HepG2 (cell line): ENCODE data around the gene RWDD2A. TPM values are rescaled to one million over a fixed set of nuclear protein-coding genes. Genes with fewer than 3 reads are reported as not detected.

Experiments used
- ERF ChIP-seq: IDR thresholded peaks from 2 replicates; pipeline ENCODE4 v1.6.1; 2018; ENCODE audit warnings: missing biosample characterization, missing genetic modification reagents
- FOXO1 ChIP-seq: sonication (generic); formaldehyde crosslinking; IDR thresholded peaks from 2 replicates; pipeline ENCODE4 v1.4.0; 2020; ENCODE audit warnings: missing genetic modification reagents
- GTF2F1 ChIP-seq: fragments of 150-350 bp; IDR thresholded peaks from 2 replicates; pipeline ENCODE4 v1.6.1; 2014; ENCODE audit warnings: low read length
- HDAC1 ChIP-seq: sonication (generic); formaldehyde crosslinking; IDR thresholded peaks from 2 replicates; pipeline ENCODE4 v1.5.1; 2020; ENCODE audit warnings: mild to moderate bottlenecking, missing genetic modification reagents
- IKZF4 ChIP-seq: sonication (generic); formaldehyde crosslinking; IDR thresholded peaks from 2 replicates; pipeline ENCODE4 v1.5.1; 2020; ENCODE audit warnings: borderline replicate concordance, mild to moderate bottlenecking, low read depth, missing genetic modification reagents; ENCODE audit errors: not compliant biosample characterization
- KMT2A ChIP-seq: sonication (generic); formaldehyde crosslinking; IDR thresholded peaks from 2 replicates; pipeline ENCODE4 v1.4.0; 2020; ENCODE audit warnings: missing genetic modification reagents
- MYNN ChIP-seq: sonication (generic); formaldehyde crosslinking; IDR thresholded peaks from 2 replicates; pipeline ENCODE4 v1.4.0; 2020; ENCODE audit warnings: mild to moderate bottlenecking, low read depth, missing genetic modification reagents
- POLR2AphosphoS5 ChIP-seq: IDR thresholded peaks from 2 replicates; pipeline ENCODE4 v1.6.1; 2012; ENCODE audit warnings: low read depth, low read length
- ZNF318 ChIP-seq: sonication (generic); formaldehyde crosslinking; IDR thresholded peaks from 2 replicates; pipeline ENCODE4 v1.4.0; 2020; ENCODE audit warnings: mild to moderate bottlenecking, missing genetic modification reagents
- ZNF589 ChIP-seq: sonication (generic); formaldehyde crosslinking; conservative IDR thresholded peaks from 2 replicates; pipeline ENCODE4 v1.8.0; 2022; ENCODE audit warnings: mild to moderate bottlenecking, moderate library complexity, missing genetic modification reagents
- ZNF615 ChIP-seq: sonication (generic); formaldehyde crosslinking; IDR thresholded peaks from 2 replicates; pipeline ENCODE4 v1.5.0; 2020; ENCODE audit warnings: mild to moderate bottlenecking, missing genetic modification reagents, borderline replicate concordance
- polyA plus RNA-seq, 8 experiments: library from polyadenylated mRNA; depleted of rRNA in 3 of 8; stranded (reverse) in 7 of 8; unstranded in 1 of 8; fragments of >200 nt; fragmentation: Illumina TruSeq in 4 of 8; extraction: Trizol in 4 of 8; gene quantifications; 2 replicates each; pipeline versions ENCODE4 v1.2.1 to v1.2.3, GENCODE V29; 2011 to 2016; ENCODE audit warnings: low read depth in 4 of 8, missing spikeins in 1 of 8, mixed read lengths in 1 of 8; ENCODE audit not compliant: insufficient read depth in 1 of 8
- total RNA-seq, 5 experiments: library from RNA; depleted of rRNA; stranded (reverse); fragments of >200 nt; fragmentation: Illumina TruSeq; extraction: Trizol; gene quantifications; 2 replicates each; pipeline ENCODE4 v1.2.3, GENCODE V29; 2016; ENCODE audit warnings: low read depth in 1 of 5
- TF ChIP-seq, protein P1 (sequence below): sonication (generic); formaldehyde crosslinking; IDR thresholded peaks from 2 replicates; pipeline ENCODE4; 2020; ENCODE audit warnings: missing genetic modification reagents, mild to moderate bottlenecking, borderline replicate concordance
- TF ChIP-seq, protein P2 (sequence below): sonication (generic); formaldehyde crosslinking; IDR thresholded peaks from 2 replicates; pipeline ENCODE4 v1.4.0; 2020; ENCODE audit warnings: mild to moderate bottlenecking, missing genetic modification reagents, borderline replicate concordance
- TF ChIP-seq, protein P3 (sequence below): sonication (generic); formaldehyde crosslinking; IDR thresholded peaks from 2 replicates; pipeline ENCODE4 v1.4.0; 2020; ENCODE audit warnings: missing genetic modification reagents

RWDD2A gene
- total and polyA plus RNA-seq, 2 of the 13 experiments (the other 11 are each of a cell fraction or from before 2014, with no cell fraction given) = 5.3 to 8.1 TPM

DNA sequence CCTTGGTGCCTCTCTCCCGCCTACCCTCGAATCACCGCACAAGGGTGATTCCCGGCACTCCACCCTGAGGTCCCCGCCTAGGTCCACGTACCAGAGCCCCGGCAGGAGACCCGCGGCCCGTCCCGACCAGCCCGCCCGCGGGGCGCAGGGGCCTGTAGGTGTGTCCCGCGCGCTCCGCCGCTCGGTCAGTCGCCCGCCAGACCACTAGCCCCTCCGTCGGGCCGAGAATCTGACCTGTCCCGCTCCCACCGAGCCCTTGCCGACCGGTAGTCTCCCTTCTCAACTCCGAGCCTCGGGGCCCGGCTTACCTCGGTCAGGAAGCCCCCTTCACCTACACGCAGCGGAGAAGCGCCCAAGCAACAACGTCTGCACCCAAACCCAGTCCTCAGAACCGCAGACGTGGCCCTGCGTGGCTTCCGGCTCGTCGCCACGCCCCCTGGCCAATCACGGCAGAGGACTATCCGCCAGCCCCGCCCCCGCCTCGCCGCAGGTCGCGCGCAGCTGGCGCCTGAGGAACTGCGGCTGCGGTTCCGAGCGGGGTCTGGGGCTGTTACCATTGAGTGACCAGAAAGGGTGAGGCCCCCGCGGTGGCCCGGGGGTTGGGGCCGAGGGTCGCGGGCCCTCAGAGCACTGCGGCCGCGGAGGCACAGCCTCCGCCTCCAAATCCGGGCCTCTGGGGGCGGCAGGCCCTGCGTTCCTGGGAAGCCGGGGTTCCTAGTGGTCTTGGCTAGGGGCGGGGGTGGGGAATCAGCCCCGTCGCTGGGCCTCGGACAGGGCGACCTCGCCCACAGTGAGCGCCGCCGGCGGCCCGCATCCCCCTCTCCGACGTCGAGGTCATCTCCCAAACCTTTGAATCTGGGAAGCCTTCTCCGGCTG, at the start of gene RWDD2A, which contains the start of gene PGM3 (continued):
- no peak for TF ChIP-seq ZNF318
- TF ChIP-seq ERF (CRISPR knock-in tag) = no peak; the same call in 1 of the 2 replicates
- TF ChIP-seq, protein P1, sequence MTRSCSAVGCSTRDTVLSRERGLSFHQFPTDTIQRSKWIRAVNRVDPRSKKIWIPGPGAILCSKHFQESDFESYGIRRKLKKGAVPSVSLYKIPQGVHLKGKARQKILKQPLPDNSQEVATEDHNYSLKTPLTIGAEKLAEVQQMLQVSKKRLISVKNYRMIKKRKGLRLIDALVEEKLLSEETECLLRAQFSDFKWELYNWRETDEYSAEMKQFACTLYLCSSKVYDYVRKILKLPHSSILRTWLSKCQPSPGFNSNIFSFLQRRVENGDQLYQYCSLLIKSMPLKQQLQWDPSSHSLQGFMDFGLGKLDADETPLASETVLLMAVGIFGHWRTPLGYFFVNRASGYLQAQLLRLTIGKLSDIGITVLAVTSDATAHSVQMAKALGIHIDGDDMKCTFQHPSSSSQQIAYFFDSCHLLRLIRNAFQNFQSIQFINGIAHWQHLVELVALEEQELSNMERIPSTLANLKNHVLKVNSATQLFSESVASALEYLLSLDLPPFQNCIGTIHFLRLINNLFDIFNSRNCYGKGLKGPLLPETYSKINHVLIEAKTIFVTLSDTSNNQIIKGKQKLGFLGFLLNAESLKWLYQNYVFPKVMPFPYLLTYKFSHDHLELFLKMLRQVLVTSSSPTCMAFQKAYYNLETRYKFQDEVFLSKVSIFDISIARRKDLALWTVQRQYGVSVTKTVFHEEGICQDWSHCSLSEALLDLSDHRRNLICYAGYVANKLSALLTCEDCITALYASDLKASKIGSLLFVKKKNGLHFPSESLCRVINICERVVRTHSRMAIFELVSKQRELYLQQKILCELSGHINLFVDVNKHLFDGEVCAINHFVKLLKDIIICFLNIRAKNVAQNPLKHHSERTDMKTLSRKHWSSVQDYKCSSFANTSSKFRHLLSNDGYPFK (CRISPR knock-in tag) = peak; percentile 78
- peak; percentile 95 for TF ChIP-seq POLR2AphosphoS5
- TF ChIP-seq, protein P2, sequence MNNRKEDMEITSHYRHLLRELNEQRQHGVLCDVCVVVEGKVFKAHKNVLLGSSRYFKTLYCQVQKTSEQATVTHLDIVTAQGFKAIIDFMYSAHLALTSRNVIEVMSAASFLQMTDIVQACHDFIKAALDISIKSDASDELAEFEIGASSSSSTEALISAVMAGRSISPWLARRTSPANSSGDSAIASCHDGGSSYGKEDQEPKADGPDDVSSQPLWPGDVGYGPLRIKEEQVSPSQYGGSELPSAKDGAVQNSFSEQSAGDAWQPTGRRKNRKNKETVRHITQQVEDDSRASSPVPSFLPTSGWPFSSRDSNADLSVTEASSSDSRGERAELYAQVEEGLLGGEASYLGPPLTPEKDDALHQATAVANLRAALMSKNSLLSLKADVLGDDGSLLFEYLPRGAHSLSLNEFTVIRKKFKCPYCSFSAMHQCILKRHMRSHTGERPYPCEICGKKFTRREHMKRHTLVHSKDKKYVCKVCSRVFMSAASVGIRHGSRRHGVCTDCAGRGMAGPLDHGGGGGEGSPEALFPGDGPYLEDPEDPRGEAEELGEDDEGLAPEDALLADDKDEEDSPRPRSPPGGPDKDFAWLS = no peak
- TF ChIP-seq MYNN = no peak
- TF ChIP-seq, protein P3, sequence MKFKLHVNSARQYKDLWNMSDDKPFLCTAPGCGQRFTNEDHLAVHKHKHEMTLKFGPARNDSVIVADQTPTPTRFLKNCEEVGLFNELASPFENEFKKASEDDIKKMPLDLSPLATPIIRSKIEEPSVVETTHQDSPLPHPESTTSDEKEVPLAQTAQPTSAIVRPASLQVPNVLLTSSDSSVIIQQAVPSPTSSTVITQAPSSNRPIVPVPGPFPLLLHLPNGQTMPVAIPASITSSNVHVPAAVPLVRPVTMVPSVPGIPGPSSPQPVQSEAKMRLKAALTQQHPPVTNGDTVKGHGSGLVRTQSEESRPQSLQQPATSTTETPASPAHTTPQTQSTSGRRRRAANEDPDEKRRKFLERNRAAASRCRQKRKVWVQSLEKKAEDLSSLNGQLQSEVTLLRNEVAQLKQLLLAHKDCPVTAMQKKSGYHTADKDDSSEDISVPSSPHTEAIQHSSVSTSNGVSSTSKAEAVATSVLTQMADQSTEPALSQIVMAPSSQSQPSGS (CRISPR knock-in tag) = peak; percentile 64
- TF ChIP-seq FOXO1 (CRISPR knock-in tag) = peak; percentile 7; the same call in 1 of the 2 replicates
- peak; percentile 67 for TF ChIP-seq IKZF4 (CRISPR knock-in tag)
- peak; percentile 81 for TF ChIP-seq KMT2A (CRISPR knock-in tag)
- no peak for TF ChIP-seq GTF2F1
- no peak for TF ChIP-seq ZNF589 (CRISPR knock-in tag)
- peak; percentile 92 for TF ChIP-seq HDAC1 (CRISPR knock-in tag)
- TF ChIP-seq ZNF615 (CRISPR knock-in tag) = 0 out of 2 replicates have a peak, but pooled peaks have one; percentile 67
